Measurements from ENCODE around the gene ZNF605.
"Not testable (repeated sequence)": the region's sequence is repeated elsewhere in the genome, so short reads cannot be mapped to it uniquely, and the experiment has no call there.

GRCh38 chr12:132976870-132977269 is 20.8 kb upstream of the ZNF605 start:
- TF ChIP-seq CTCF, POLR2A (IDR thresholded peaks at IDR 0.05): not testable (repeated sequence)

All from ovary (tissue), 3 donors.